Endometrial microvascular endothelial cells (primary cell): ENCODE measurements around the gene SUPT20HL2. TPM values are rescaled to one million over a fixed set of nuclear protein-coding genes. Genes with fewer than 3 reads are reported as not detected.
"Not testable (repeated sequence)": the region's sequence is repeated elsewhere in the genome, so short reads cannot be mapped to it uniquely, and the experiment has no call there.

ENCODE experiments used
- in situ Hi-C: cut with HindIII; loops from 2 replicates; pipeline ENCODE4 v1.10.0; 2017; ENCODE audit warnings: low sequenced_read_pairs, low pct_unique_long_range_greater_than_20kb; ENCODE audit errors: inconsistent ontology term
- total RNA-seq: library from RNA; depleted of rRNA; stranded (reverse); fragments of >200 nt; gene quantifications from one replicate; pipeline ENCODE4 v1.2.3, GENCODE V29; 2015; ENCODE audit errors: inconsistent ontology term

Gene SUPT20HL2
- total RNA-seq, 1 donor from 2014 or later, result not detected

DNA sequence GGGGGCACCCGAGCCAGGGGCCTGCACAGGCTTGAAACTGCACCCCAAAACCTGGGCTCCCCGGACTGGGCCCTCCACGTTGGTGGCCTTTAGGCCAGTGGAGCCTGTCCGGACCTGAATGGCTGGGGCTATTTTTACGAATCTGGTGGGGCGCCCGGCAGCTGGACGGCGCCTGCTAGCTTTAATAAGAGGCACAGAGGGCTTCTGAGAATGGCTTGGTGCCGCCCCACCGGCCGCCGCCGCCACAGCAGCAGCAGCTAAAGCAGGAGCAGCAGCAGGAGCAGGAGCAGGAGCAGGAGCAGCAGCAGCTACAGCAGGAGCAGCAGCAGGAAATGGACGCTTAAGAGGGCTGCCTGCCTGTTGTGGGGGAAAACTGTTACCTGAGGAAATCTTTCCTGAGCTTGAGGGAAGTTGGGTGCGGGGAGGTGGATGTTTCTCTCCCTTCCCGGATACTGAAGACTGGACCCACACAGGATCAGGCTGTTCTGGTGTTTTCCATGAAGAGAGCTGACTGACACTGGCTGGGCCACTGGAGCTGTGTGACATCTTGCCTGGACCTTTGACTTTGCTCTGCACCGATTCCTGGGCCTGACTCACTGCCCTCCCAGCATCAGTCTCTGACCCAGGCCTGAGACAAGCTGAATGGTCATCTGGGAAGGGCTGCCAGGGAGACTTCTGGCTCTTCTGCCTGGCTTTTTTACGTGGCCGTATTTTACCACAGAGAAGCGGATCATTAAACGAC is 2.2 kb downstream of the SUPT20HL2 start:
- in situ Hi-C loops, result not testable (repeated sequence)

DNA sequence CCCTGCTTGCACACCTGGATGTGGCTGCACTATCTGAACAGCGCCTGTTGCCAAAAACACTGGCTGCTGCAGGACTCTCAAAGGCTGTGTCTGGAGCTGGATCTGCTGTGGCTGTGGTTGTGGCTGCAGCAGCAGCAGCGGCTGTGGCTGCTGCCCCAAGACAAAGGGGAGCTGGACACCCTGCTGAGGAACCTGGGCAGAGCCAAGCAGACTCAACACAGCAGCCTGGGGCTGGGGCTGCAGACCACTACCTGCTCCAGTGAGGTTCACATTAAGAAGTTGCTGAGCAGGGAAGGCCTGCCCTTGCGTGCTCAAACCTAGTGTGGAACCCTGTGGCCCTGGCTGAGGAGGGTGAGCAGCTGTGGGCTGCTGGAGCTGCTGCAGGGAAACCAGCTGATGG is 3.0 kb downstream of the SUPT20HL2 start:
- in situ Hi-C loops, result not testable (repeated sequence)

DNA sequence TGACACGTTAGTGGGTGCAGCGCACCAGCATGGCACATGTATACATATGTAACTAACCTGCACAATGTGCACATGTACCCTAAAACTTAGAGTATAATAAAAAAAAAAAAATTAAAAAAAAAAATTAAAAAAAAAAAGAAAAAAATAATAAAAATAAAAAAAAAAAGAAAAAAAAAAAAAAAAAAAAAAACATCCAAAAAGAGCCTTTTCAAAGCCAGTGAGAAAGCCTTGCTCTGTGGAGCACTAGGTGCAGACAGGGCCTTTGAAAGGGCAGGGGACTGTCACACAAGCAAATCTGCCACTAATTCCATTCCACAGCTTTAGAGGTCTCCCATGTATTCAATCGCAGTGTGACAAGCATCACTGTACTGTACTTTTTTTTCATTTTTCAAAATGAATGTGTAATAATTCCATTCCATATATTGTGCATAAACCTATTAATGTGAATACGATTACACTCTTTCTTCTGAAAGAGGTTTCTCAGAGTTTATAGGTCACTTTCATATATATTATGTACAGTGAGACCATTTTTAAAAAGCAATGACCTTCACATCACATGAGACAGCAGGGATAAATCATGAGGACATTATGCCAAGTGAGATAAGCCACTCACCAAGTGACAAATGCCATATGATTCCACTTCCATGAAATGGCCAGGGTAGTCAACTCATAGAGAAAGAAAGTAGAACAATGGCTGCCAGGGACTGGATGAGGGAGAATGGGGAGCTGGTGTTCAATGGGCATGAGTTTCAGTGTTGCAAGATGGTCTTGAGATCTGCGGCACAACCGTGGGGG is 4.1 kb downstream of the SUPT20HL2 start:
- in situ Hi-C loops, result not testable (repeated sequence)

DNA sequence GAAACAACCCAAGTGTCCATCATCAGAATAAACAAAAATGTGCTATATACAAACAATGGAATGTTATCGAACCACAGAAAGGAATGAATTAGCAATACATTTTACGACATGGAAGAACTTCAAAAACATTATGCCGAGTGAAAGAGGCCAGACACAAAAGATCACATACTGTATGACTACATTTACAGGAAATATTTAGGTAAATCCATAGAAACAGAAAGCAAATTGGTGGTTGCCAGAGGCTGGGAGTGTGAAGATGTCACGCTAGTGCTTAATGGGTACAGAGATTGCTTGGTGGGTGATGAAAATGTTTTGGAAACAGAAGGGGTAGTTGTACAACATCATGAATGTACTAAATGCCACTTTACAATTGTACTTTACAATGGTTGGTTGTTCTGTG is 5.1 kb downstream of the SUPT20HL2 start:
- in situ Hi-C loops, result not testable (repeated sequence)

DNA sequence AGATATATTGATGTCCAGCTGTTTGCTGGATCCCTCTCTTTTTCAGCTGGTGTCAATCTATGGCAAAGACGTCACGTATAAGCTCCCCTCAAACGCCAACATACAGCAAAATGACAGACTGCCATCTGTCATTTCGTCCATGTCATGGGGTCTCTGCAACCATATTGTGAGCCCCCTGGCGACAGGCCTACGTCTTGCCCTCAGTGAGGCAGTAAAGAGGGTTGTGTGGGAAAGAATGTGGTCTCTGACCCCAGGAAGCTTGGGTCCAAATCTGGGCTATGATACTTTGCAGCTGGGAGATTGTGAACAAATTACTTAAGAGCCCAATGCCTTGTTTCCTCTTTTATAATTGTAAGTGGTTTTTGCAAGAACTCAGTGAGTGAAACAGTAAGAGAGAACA is 7.4 kb downstream of the SUPT20HL2 start:
- in situ Hi-C loops, result no loop called here

DNA sequence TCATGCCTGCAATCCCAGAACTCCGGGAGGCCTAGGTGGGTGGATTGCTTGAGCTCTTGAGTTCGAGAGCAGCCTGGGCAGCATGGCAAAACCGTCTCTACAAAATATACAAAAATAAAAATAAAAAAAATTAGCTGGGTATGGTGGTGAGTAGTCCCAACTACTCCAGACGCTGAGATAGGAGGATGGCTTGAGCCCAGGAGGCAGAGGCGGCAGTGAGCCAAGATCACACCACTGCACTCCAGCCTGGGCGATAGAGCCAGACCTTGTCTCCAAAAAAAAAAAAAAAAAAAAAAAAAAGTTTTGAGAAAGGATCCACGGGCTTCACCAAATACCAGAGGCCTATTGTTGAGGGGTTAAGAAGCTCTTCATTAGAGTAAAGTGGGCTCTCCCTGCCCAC is 8.0 kb downstream of the SUPT20HL2 start:
- in situ Hi-C loops, result no loop called here

DNA sequence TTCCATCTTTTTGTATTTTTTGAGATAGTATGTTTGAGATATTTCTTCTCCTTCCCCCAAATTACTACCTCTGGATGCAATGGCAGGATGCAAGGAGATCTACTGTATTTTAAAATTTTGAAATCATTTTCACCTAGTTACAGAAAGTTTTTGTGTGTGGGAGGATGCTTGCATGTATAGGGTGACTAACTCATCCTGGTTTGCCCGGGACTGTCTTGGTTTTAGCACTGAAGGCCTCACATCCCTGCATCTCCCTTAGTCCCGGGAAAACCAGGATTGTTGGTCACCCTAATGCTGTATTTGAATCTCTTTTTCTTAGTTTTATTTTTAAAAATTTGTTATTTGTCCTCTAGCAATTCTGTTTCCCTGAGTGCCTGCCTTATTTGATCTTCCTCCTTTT is 12.1 kb downstream of the SUPT20HL2 start:
- in situ Hi-C loops, result no loop called here

DNA sequence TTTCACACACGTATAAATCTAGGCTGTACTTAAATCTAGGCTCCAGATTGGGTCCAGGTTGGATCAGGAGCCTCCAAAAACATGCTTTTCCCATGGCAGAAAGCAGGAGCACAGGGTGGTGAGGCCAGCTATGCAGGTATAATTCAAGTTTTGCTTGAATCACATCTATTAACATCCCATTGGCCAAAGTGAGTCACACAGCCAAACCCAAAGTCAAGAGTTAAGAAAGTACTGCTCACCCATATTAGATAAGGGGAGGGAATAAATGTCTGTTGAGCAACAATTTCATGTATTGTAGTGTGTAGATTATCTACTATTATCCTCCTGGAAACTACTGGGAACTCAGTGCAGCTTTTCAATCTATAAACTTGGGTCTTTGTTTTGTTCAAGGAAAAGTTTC is 12.8 kb downstream of the SUPT20HL2 start:
- in situ Hi-C loops, result no loop called here

DNA sequence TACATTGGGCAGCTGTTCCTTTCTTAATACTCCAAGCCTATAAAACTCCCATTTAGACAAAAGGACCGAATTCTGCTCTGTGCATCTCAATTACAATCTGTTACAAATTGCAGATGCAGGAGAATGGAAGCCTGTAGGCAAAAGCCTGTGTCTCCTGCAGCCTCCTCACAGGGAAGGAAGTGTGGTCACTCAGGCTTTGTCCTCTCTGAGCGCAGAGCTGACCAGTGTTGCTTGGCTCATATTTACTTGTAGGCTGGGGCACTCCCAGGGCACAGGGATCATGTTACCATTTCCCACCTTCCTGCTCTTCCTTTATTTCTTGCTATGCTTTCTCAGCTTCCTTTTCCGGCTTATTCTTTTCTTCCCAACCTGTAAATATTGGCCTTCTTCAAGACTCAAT is 15.7 kb downstream of the SUPT20HL2 start:
- in situ Hi-C loops, result no loop called here

DNA sequence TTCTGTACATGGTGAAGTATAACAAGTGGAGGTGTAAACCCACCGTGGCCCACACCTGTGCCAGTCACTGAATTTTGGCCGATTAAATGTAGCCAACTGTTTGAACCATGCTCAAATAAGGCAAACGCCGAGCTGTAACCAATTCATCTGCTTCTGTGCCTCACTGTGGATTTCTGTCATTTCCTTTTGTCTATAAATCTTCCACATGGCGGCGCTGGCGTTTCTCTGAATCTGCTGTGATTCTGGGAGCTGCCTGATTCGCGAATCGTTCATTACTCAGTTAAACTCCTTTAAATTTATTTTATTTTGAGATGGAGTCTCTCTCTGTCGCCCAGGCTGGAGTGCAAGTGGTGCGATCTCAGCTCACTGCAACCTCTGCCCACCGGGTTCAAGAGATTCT is 19.2 kb downstream of the SUPT20HL2 start:
- in situ Hi-C loops, result no loop called here

DNA sequence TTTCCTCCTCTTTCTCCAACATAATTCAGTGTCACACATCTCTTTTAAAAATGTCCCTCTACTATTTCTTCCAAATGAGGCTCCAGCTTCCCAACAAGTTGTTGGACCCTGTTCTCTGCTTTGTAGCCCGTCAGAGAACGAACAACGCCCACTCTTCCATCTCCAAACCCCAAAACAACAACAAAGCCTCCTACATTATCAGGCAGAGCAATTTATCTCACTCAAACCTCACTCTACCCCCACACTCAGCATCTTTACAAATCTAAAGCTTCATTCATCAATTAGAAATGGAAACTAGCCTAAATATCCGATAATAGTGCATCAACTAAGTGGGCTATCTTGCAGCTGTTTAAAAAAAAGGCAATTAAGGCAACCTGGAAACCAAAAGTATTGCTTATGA is 20.5 kb downstream of the SUPT20HL2 start:
- in situ Hi-C loops, result no loop called here

DNA sequence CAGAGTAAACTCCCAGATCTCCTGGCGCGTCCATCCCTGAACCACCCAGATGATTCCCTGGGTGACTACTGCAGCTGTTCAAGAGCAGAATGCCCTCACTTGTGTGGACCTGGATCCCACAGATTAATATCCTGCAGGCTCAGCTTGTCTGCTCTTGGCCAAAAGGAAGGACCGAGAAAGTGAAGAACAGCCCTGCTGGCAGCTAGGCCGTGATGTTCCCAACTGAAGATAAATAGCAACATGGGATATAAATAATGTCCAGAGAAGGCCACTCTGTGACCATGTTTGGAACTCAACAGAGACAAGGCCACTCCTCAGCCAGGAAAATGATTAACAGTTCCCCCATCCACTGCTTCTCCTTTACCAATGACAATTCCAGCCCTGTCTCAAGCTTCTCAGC is 21.5 kb downstream of the SUPT20HL2 start:
- in situ Hi-C loops, result no loop called here

DNA sequence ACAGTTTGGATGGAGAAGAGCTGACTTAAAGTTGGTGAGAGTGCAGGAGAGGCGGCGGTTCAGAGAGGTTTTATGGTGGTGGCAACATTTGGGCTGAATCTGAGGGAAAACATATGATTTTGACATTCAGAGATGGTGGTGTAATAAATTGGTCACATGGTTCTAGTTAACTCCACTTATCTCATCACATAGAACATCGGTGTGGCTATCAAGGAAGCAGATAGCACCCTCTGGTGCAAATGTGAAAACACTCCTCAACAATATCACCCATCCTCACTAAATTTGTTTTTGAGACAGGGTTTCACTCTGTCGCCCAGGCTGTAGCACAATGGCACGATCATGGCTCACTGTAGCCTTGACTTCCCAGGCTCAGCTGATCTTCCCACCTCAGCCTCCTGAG is 28.8 kb downstream of the SUPT20HL2 start:
- in situ Hi-C loops, result no loop called here

DNA sequence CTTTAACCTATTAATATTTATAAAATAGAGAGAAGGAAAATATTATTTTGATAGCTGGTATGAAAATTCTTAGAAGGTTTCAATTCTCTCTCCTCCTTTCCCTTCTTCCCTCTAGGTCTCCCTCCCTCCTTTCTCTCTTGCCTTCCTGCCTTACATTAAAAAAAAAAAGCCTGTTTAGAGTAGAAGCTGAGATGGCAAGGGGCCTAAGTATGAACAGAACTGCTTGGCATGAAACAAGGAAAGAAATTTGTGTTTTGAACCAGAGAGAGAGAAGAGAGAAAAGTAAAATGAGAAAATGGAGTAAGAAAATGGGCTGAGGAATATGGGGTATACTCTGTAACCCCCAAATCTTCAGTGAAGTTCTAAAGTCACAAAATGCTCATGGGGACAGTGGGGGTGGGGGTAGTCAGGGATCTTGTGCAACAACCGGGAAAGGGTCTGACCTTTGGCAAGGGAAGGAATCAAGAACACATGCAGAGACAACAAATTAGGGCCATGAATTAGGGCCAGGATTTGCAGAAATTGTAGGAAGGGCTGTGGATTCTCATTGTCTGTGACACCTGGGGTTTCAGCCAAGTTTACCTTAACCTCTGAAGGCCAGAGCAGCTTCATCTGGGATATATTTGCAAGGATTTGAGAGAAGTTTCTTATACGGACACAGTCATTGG is 30.6 kb downstream of the SUPT20HL2 start:
- in situ Hi-C loops, result no loop called here

DNA sequence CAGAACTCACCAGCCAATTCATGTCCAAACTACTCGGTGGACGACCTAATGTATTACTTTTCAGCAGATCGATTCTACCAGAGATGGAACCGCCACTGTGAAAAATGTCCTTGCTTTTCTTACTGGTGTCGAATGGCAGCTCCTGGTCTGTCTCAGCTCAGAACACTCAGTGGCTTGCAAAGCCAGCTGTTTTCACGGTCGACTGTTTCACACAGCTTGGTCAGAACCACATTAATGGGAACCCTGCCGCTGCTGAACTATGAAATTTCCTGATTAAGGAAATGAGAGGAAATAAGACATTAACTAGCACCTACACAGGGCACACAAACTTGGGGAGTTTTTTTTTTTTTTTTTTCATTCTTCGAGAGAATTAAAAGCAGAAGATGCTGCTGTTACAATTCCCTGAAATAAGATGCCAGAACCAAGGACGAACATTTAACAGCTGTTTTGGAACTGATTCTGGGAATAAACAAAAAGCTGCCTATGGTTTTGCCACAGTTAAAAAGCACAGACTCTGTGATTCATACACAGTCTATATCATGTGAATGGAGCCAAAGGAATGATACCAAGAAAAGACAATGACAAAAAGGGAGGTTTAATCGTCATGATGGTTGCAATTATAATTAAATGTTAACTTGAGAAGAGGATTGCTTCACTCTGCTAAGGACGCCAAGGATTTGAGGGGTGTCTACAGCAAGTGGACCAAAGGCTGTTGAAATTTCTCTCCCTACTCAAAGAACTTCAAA is 31.3 kb downstream of the SUPT20HL2 start:
- in situ Hi-C loops, result no loop called here

DNA sequence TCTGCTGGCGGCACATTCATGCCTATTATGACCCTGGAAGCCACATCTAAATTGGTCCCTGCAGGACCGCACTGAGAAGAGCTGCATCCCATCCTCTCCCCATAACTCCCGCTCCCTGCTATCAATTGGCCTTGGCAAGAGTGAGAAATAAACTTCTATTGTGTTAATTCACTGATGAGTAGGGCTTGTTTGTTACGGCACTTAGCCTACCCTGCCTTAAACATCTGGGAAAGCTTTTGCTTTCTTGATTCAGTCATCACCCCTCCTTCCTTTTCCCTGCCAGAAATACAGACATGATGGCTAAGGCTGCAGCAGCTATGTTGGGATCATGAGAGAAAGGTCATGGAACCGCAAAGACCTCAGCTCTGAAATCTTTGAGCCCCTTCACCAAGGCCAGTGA is 36.5 kb downstream of the SUPT20HL2 start:
- in situ Hi-C loops, result no loop called here

DNA sequence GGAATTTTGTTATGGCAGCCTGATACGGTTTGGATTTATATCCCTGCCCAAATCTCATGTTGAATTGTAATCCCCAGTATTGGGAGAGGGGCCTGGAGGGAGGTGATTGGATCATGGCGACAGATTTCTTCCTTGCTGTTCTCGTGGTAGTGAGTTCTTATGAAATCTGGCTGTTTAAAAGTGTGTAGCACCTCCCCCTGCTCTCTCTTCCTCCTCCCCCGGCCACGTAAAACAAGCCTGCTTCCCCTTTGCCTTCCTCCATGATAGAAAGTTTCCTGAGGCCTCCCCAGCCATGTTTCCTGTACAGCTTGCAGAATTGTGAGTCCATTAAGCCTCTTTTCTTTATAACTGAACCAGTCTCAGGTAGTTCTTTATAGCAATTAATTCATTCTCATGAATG is 37.9 kb downstream of the SUPT20HL2 start:
- in situ Hi-C loops, result no loop called here

DNA sequence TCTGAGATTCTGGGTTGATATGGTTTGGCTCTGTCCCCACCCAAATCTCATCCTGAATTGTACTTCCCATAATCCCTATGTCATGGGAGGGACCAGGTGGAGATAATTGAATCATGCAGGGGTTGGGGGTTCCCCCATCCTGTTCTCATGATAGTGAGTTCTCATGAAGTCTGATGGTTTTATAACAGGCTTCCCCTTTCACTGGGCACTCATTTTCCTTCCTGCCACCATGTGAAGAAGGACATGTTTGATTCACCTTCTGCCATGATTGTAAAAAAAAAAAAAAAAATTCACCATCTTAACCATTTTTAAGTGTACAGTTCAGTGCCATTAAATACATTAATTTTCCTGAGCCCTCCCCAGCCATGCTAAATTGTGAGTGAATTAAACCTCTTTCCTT is 42.6 kb downstream of the SUPT20HL2 start:
- in situ Hi-C loops, result no loop called here

DNA sequence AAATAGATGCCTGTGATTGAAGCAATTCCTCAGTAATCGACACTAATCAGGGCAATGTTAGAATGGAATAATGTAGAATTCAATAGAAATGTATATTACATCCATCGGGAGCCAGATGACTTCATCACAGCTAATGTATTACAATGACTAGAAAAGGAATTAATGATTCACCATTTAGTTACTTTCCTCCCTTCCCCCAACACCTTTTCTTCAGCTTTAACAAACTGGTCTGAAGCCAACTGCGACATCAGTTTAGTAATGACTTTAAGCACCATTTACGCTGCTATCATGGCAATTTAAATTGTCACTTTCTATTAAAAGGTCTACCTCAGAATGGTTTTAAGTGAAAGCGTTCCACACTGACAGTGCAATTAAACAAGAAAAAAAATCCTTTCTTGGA is 45.1 kb downstream of the SUPT20HL2 start:
- in situ Hi-C loops, result no loop called here
